GM21723 (cell line): ENCODE results near the gene LRFN3.
"Not testable (repeated sequence)": the region's sequence is repeated elsewhere in the genome, so short reads cannot be mapped to it uniquely, and the experiment has no call there.

Source experiments
- ATAC-seq: cut with Tn5 transposase; IDR thresholded peaks from one replicate; pipeline ENCODE4 v1.9.1; 2021; ENCODE audit warnings: mild to moderate bottlenecking, moderate library complexity; ENCODE audit not compliant: unreplicated experiment

Gene LRFN3

DNA sequence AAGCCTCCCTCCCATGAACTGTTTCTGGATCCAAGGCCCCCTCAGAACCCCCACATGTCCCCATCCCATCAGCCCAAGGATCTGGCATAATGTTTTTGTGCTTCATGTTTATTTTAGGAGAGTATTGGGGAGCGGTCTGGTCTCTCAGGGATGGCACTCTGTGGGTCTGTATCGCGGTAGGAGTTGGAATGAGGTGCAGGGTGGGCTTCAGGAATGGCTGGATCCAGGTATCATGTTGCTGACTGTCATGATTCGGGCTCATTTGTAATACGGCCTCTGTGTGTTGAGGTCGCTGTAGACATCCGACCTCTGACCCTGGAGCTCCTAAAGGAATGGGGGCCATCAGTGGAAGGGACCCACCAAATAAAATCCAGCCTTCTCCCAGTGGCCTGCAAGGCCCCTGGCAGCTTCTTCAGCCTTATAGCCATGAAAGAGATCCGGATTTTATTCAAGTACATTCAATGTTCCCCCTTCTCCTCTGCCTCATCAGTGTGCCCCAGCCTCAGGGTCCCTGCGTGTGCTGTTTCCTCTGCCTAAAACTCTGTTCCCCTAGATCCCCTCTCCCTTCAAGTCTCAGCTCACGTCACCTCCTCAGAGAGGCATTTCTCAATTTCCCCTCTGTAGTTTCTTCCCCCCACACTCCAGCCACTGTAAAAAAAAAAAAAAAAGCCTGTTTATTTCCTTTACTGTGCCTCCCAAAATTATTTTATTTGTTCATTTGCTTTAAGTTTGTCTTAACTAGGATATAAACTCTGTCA is 31.7 kb upstream of the LRFN3 start:
- no peak for ATAC-seq

DNA sequence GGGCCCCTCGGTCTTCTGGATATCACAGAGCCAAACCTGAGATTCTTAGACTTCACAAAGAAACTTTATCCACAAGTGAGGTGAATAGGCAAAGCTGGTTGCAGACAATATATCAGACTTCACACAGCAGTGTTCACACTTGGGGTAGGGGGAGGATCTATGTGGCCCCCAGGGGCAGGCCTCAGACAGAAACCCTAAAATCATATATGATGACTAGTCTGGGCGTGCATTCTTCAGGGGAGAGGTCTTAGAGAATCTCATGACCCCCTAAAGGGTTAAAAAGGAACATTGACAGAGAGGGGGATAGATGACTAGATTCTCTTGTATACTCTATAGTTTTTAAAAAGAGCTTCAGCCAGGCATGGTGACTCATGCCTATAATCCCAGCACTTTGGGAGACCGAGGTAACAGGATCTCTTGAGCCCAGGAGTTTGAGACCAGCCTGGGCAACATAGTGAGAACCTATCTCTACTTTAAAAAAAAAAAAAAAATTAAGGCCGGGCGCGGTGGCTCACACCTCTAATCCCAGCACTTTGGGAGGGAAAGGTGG is 30.9 kb upstream of the LRFN3 start:
- ATAC-seq = no peak

DNA sequence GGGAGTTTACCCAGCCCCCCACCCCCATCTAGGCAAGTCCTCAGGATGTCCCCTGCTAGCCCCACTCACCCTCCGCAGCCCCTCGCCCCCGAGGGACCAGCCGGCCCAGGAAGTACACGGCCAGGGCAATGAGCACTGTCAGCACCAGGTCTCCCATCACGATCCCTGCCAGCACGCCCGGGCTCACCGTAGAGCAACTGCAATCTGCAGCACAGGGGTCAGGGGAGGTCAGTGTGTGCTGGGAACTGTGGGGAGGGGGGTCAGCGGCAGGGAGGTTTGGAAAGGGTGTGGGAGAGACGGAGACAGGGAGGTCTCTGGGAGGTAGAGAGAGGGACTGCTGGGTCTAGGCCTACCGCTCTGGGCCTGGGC is 28.8 kb upstream of the LRFN3 start:
- no peak for ATAC-seq

DNA sequence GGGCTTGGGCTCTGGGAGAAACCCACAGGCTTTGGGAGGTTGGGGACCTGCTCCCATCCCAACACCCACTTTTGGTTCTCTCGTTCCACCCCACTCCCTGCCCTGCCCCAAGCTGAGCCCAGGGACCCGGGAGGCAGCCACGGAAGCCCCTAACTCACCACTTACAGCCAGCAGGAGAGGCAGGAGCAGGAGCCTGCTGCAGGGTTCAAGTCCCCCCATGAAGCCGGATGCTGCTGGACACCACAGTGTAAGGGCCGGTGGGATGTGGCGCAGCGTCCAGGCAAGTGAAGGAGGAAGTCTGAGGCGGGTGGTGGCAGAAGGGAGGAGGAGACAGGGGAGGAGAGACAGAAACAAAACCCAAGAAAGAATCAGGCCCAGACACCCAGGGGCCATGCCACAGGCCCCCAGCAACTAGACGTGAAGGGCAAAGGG is 28.1 kb upstream of the LRFN3 start, which contains the start of gene TYROBP:
TSS of gene TYROBP (minus strand) at position 286 of the 432 bp plus-strand sequence. CDS start at position 219, 67 bp downstream.
- ATAC-seq = no peak

DNA sequence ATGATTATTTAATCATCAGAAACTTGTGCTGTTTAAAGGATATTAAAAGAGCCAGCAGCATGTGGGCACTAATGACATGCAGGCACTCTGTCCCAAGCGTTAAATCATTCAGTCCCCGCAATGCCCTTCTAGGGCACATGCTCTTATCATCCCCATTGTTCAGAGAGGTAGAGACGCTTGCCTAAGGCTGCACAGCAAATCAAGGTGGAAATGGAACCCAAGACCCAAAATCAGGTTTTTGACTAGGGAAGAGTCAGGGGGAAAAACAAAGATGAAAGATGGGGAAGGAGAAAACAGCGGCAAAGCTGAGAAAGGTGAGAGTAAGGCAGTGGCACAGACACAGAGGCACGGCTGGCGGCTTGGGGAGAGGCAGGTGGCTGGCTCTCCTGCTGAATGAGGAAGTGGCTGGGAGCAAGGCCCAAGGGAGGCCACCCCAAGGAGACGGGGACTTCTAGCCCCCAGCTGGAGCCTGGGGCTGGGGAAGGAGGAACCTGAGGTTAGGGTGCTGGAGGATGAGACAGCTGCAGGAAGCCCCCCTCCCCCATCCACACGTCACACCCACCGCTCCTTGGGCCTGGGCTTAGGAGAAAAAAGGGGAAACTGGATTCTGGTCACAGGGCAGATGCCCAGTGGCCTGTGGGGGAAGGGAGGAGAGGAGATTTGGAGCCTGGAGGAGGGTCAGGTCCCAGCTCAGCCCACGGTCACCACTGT is 27.0 kb upstream of the LRFN3 start:
- no peak for ATAC-seq

DNA sequence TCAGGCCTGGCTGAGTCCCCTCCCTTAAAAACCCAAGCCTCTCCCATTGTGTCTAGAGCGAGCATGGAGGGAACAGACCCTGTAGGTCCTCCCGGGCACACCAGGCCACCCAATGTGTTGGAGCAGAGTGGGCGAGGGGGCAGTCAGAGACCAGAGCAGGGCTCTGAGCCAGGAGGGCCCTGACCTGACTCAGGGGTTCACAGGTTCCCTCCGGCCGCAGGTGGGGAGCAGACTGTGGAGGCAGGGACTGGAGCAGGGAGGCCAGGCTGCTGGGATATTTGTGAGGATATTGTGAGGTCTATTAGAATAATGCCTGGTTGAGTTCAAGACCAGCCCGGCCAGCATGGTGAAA is 26.5 kb upstream of the LRFN3 start:
- ATAC-seq = no peak

DNA sequence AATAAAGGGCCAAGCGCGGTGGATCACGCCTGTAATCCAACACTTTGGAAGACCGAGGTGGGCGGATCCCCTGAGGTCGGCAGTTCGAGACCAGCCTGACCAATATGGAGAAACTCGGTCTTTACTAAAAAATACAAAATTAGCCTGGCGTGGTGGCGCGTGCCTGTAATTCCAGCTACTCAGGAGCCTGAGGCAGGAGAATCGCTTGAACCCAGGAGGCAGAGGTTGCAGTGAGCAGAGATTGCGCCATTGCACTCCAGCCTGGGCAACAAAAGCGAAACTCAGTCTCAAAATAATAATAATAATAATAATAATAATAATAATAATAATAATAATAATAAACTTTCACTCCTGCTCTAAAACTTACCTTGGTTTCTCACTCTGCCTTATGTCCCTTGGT is 25.8 kb upstream of the LRFN3 start:
- ATAC-seq = not testable (repeated sequence)

DNA sequence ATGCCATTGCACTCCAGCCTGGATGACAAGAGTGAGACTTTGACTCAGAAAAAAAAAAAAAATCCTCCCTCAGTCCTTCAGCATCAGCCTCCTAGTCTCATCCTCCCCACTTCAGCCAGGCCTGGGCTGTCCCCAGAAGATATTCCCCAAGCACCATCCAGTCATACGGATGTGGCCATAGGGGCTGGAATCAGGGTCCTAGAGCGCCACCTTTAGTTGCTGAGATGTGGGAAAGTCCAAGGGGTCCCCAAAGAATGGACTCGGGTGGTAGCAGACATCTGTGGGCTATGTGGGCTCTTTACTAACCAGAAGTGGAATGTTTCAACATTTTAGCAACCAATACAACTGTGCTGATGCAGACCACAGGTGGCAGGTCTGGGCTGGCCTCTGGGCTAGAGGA is 25.0 kb upstream of the LRFN3 start:
- no peak for ATAC-seq

DNA sequence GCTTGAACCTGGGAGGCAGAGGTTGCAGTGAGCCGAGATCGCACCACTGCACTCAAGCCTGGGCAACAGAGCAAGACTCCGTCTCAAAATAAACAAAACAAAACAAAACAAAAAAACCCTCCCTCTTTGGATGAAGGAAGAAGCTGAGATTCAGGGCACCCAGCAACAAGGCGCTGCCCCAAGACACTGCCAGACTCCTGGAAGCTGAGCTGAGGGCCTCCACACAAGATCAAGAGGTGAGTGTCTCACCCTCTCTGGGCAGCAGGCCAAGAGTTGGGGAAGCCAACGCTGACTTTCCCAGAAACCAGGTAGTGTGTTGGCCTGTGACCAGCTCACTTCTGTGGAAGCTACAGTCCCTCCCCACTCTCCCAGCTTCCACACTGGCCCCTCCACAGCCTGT is 24.4 kb upstream of the LRFN3 start:
- no peak for ATAC-seq

DNA sequence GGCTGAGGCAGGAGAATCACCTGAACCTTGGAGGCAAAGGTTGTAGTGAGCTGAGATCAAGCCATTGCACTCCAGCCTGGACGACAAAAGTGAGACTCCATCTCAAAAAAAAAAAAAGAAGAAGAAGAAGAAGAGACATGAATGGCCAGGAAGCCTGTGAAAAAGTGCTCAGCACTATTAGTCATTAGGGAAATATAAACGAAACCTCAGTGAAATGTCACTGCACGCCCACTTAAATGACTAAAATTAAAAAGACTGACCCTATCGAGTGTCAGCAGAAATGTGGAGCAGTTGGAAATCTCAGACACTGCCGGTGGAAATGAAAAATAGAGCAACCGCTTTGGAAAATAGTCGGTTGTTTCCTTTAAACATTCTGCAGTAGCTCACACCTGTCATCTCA is 22.6 kb upstream of the LRFN3 start:
- no peak for ATAC-seq

DNA sequence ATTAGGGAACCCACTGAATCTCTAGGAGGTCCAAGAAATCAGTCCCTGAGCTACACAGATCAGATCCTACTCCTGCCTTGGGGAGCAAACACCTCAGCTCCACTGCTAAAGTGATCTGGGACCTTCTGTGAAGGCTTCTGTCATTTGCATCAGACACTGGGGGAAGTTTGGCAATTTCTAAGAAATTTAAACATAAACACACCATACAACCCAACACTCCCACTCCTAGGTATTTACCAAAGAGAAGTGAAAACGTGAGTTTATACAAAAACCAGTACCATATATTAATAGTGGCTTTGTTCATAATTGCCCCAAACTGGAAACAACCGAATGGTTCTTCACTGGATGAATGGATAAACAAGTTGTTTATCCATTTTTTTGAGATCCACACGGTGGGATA is 20.7 kb upstream of the LRFN3 start:
- ATAC-seq = no peak

DNA sequence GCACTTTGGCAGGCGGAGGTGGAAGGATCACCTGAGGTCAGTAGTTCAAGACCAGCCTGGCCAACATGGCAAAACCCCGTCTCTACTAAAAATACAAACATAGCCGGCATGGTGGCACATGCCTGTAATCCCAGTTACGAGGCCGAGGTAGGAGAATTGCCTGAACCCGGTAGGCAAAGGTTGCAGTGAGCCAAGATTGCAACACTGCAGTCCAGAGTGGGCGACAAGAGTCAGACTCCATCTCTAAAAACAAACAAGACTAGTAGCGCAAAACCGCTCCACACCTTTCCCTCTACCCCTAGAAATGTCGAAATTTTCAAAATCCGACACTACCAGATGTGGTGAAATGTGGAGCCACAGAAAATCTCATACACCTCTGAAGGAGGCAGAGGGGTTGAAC is 16.9 kb upstream of the LRFN3 start:
- no peak for ATAC-seq

DNA sequence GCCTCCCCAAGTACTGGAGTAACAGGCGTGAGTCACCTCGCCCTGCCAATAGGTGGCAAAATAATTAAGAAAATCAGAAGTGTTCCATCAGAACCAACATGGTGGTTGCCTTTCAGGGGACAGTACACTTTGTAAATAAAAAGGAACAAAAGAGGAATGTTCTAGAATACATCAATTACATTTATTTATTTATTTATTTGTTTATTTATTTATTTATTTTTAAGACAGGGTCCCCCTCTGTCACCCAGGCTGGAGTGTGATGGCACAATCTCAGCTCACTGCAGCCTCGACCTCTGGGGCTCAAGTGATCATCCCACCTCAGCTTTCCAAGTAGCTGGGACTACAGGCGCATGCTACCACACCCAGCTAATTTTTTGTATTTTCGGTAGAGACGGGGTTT is 15.2 kb upstream of the LRFN3 start:
- no peak for ATAC-seq

DNA sequence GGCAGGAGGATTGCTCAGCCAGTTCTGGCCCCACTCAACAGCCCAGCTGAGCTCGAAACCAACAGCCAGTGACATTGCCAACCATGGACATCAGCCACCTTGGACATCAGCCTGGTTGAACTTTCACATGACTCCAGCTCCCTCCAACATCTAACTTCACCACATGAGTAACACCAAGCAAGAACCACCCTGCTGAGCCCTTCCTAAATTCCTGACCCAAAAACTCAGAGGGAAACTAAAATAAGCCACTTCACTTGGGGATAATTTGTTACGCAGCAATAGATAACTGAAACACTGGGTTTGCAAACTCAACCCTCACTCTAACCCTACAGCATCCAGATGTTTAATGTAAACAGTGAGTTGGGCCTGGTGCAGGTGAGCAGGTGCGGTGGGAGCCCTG is 10.7 kb upstream of the LRFN3 start:
- ATAC-seq = no peak

DNA sequence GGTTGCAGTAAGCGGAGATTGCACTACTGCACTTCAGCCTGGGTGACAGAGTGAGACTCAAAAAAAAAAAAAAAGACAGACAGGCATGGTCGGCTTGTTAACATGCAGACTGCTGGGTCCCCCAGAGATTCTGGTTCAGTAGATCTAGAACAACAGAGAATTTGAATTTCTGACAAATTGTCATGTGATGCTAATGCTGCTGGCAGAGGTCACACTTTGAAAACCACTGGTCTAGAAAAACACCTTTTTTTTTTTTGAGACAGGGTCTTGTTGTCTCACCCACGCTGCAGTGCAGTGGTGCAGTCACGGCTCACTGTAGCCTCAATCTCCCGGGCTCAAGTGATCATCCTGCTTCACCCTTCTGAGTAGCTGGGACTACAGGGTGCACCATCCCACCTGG is 7.7 kb upstream of the LRFN3 start:
- ATAC-seq = no peak

DNA sequence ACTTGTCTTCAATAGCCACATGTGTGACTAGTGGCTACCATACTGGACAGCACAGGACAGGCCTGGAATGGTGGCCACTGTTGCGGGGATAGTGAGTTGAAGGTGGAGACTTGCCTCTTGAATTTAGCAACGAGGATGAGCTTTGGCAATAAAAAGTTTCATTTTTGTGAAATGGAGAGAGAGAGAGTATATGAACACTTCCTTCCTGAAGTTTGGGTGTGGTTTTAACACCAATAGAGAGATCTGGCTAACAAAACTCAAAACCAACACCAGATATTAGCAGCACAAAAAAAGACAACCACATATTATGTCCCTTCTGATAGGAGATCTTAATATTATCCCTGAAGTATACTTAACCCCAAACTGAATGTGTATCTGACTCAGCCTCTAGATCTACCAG is 6.3 kb upstream of the LRFN3 start:
- no peak for ATAC-seq

DNA sequence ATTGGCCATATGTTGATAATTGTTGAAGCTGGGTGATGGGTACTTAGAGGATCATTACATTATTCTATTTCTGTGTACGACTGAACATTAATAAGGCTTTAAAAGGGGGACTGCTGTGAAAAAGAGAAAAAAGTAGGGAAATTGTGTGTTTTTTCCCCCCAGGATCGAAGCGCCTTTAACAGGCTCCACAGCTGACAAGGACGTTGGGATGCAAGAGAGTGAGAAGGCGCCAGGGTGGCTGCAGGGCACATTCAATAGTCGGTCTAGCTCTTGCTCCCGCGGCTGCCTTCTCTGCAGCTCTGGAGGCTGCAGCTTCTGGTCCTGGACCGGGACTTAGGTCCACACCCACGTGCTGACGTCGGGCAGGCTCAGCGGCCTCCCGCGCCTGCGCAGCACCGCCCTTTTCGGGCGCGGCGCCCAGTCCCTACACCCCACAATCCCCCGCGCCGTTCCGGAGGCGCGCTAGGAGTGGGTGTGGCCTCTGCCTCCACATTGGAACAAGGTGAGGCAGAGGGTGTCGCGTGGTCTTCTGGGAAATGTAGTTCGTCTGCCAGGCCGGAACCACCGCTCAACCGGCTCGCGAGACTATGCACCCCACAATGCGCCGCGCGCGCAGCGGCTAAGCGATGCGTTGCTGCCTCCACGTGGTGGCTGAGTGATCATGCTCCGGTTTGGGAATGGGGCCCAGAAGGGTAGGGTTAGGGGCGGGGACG is 4.9 kb upstream of the LRFN3 start:
- peak; percentile 95 for ATAC-seq

DNA sequence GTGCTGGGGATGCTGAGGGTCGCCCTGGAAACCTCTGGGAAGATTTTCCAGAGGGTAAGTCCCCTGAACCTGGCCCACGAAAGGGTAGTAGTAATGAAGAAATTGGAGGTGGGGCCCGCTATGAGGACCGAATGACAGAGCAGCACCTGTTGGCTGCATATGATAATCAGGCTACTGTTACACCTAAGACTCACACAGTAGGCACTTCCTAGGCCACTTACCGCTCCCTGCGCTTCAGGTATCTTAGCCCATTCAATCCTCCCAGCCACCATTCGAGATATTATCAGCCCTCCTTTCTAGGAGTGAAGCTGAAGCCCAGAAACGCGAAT is 4.3 kb upstream of the LRFN3 start:
- ATAC-seq = peak; percentile 14

DNA sequence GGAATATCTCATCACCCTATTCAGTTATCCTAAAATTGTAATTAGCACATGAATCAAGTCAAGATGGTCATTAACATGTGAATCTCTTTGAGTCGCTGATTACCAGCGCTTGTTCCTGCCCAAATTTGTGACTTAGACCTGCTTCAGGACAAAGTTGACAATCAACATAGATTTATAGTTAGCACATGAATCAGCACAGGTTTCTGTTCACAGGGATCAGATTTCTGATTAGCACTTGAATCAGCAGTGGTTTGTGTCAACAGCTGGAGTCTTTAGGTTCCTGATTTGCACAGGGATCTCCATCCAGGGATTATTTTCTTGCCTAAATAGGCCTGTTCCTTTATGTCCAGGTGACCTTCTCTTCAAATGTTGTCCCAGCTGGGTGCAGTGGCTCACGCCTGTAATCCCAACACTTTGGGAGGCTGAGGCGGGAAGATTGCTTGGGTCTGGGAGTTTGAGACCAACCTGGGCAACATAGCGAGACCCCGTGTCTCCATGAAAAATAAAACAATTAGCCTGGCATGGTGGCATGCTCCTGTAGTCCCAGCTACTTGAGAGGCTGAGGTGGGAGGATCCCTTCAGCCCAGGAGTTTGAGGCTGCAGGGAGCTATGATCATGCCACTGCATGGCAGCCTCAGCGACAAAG is 3.8 kb upstream of the LRFN3 start:
- ATAC-seq = no peak

DNA sequence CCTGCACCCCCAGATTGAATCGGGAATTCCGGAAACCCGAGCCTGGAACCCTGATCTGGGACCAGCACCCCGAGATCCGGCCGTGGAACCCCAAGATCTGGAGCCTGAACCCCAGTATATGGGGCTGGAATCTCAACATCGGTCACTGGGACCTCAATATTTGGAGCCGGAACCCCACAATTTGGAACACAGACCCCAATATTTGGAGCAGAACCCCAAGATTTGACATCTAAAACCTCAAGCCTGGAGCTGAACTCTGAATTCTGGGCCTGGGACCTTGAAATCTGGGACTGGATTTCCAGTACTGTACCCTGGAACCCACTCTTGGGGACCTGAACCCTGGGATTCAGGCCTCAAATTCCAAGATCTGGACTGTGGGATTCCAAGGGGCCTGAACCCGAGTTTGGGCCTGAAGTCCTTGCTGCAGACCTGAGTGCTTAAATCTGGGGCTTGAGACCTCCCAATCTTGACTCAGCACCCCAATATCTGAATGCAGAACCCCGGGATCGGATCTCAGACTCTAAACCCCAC is 629 bp downstream of the LRFN3 start:
- no peak for ATAC-seq
